Activated naive CD4-positive, alpha-beta T cell treated with anti-CD3 and anti-CD28 coated beads, Interleukin-2, amount 50 U/mL, for 16 hours (primary cell): Measurements from ENCODE around the gene TSPO.

Experiments used
- DNase-seq: peaks from one replicate; pipeline ENCODE4 v3.0.0-alpha.2; 2020

Gene TSPO

GRCh38 chr22:43179911-43180195 lies 28.5 kb downstream of the TSPO start:
- no peak for DNase-seq

- DNase-seq: no peak
Observed at GRCh38 chr22:43180670-43181069, 29.3 kb downstream of the TSPO start.

- no peak for DNase-seq
Observed at GRCh38 chr22:43181321-43182076, 30.1 kb downstream of the TSPO start.

GRCh38 chr22:43182118-43182517 lies 30.8 kb downstream of the TSPO start:
- no peak for DNase-seq

- DNase-seq: no peak
Observed at GRCh38 chr22:43182726-43183125, 31.4 kb downstream of the TSPO start.

GRCh38 chr22:43183496-43184277 lies 32.3 kb downstream of the TSPO start:
- DNase-seq: no peak

- DNase-seq: no peak
Observed at GRCh38 chr22:43185860-43186261, 34.5 kb downstream of the TSPO start.

GRCh38 chr22:43186272-43187170 lies 35.2 kb downstream of the TSPO start, which contains the start of gene TTLL12:
TSS of gene TTLL12 (minus strand) at chr22:43187134. CDS start at chr22:43187069, 65 bp downstream.
- peak; percentile 63 for DNase-seq

- DNase-seq: peak; percentile 97
Observed at GRCh38 chr22:43187171-43188099, 36.1 kb downstream of the TSPO start.

GRCh38 chr22:43188829-43189545 lies 37.6 kb downstream of the TSPO start:
- DNase-seq: no peak

- DNase-seq: no peak
Observed at GRCh38 chr22:43191831-43192230, 40.5 kb downstream of the TSPO start.

- no peak for DNase-seq
Observed at GRCh38 chr22:43197271-43197941, 46.0 kb downstream of the TSPO start.

- no peak for DNase-seq
Observed at GRCh38 chr22:43198126-43198525, 46.8 kb downstream of the TSPO start.

GRCh38 chr22:43198936-43199335 lies 47.6 kb downstream of the TSPO start:
- no peak for DNase-seq

GRCh38 chr22:43199541-43199940 lies 48.2 kb downstream of the TSPO start:
- no peak for DNase-seq

- DNase-seq: no peak
Observed at GRCh38 chr22:43200031-43200430, 48.7 kb downstream of the TSPO start.

GRCh38 chr22:43200555-43200954 lies 49.2 kb downstream of the TSPO start:
- no peak for DNase-seq

- DNase-seq: no peak
Observed at GRCh38 chr22:43201486-43202219, 50.3 kb downstream of the TSPO start.

GRCh38 chr22:43202326-43202725 lies 51.0 kb downstream of the TSPO start:
- DNase-seq: no peak

GRCh38 chr22:43202756-43203410 lies 51.5 kb downstream of the TSPO start:
- DNase-seq: no peak
